GM19239 (cell line): ENCODE data around the gene THAP12.

Experiments used
- DNase-seq: peaks from one replicate; pipeline ENCODE4 v3.0.0; 2011; ENCODE audit warnings: low spot score; ENCODE audit not compliant: insufficient read length
- FAIRE-seq: peaks from 2 replicates; lab custom pipeline; 2011; peaks lifted over from hg19 to GRCh38; lab: Jason Lieb, UNC

Gene THAP12

GRCh38 chr11:76310832-76311595 lies 69.9 kb downstream of the THAP12 start:
- FAIRE-seq (no peak), DNase-seq (no peak)

DNA sequence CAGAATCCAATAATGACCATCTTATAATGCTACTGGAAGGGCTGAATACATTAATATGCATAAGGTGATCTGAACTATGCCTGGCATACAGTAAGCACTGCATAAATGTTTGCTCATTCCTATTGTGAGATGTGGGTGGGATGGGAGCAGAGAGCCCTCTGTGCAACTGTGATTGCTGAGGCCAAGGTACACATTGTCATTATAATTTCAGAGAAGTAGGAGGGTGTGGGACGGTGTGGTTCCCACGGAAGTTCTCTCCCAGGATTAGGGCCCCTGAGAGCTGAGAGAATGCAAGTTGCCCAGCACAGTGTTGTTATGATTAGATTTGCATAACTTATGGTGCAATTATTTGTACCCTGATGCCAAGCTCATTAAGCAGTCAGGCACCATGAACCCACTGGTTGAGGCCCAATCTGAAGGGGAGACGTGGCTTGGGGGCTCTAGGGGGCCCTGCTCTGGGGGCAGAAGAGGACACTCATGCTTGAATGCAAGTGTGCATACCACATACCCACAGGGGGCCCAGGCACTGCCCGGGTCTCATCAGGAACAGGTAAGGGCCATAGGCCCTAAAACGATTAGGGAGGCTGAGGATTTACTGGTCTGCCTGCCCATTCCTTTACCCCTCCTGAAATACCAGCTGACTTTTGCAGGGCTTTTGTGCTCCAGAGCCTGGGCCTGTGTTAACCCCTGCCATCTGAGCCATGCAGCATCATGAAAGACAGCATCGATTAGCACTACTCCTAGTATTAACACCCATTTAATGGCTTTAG lies 72.8 kb downstream of the THAP12 start:
- FAIRE-seq, result no peak

DNA sequence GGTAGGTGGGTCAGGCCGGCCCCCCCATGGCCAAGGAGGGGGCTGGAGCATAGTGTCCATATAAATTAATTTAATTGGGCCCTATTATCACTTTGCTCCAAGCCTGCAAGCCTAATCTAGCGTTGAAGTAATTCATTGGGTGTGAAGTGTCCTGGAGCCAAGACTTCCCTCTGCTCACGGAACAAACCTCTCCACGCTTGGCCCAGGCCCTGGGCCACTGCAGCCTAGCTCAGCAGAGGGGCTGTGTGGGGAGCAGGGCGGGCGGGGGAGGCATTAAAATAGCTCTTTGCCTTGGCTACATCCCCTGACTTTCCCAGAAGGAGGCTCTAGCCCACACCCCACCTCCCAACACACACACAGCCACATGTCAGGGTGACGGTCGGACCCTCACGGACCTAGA lies 73.5 kb downstream of the THAP12 start:
- DNase-seq (no peak), FAIRE-seq (no peak)

More for the DNA sequence above, 72.8 kb downstream of the THAP12 start:
- no peak for DNase-seq

GRCh38 chr11:76303399-76303798 lies 77.5 kb downstream of the THAP12 start:
- DNase-seq, result no peak
- FAIRE-seq, result no peak

GRCh38 chr11:76302996-76303395 lies 77.9 kb downstream of the THAP12 start:
- FAIRE-seq (no peak), DNase-seq (no peak)
